Stimulated activated CD8-positive, alpha-beta memory T cell treated with anti-CD3 and anti-CD28 coated beads, Interleukin-15, amount 100 ng/mL, for 1 hour (primary cell): ENCODE results near the gene MYO10.
"Not testable (repeated sequence)": the region's sequence is repeated elsewhere in the genome, so short reads cannot be mapped to it uniquely, and the experiment has no call there.

ENCODE experiments used
- DNase-seq: peaks from one replicate; pipeline ENCODE4 v3.0.0-alpha.2; 2020; ENCODE audit warnings: low read depth

The MYO10 gene

DNA sequence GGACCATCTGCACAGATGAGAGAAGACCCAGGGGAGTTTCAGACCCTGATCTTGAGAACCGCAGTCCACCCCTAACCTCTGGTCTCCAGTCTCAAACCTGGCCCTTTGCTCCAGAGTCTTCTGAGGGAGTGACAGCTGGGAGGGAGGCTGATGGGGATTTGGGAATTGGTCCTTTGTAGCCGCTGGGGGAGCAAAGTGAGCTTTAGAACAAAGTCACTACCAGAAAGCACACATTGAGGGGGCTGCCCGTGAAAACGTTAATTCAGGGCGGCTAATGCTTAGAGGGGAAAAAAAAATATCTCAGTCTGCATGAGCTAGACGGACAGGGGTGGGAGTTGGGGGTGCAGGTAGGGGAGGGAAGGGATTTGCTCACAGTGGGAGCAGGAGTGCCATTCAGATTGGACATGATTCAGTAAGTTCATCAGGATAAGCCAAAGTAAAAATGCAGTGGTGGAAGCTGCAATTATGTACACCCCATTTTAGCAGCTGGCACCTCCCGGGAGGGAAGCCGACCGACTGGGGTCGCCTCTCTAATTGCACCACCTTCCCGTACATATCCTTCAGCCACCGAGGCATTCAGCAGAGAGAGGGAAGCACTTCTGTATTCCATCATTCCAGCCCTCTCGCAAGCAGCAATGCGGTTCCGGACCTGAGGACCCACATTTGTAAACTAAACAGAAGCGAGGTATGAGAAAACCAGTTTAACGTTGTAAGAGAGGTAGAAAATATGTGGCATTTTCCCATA lies 195.8 kb downstream of the MYO10 start:
- DNase-seq: no peak

DNA sequence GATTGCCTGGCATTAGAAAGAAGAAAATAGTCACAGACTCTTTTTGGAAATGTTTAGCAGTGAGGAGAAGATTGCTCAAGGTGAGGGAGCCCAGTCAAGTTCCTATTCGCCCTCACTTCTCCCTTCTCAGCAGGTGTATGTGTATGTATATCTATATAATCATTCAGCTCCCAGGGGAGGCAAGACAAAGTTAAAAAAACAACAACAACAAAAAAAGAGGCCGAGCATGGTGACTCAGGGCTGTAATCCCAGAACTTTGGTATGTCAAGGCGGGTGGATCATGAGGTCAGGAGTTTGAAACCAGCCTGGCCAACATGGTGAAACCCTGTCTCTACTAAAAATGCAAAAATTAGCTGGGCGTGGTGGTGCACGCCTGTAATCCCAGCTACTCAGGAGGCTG lies 197.7 kb downstream of the MYO10 start:
- not testable (repeated sequence) for DNase-seq

DNA sequence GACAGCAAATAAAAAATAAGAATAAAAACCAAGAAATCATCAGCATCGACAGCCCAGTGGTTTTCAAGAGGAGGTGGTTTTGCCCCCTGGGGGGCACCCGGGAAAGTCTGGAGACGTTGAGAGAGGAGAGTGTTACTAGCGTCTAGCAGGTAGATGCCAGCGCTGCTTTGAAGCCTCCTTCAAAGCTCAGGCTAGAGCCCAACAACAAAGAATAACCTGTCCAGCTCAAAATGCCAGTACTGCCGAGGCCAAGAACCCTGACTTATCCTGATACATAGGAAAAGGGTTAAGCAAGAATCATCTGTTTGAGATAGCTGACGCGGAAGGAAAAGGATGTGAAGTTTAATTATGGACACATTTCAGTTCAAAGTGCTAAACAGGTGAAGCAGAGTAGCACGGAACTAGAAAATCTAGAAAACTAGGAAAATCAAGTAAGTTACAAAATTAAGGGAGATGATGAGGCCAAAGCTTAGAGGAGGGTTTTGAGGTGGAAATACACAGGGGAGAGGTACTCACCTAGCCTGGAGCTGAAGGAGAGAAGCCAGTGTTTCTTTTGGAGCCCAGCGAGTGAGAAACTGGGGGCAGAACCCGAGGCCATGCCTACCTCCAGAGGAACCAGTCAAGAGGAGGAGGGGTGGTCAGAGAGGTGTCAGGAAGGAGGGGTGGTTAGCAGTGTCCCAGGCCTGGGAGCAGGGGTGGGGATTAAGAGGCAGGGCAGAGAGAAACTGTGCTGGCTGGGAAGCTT lies 198.3 kb downstream of the MYO10 start:
- no peak for DNase-seq

DNA sequence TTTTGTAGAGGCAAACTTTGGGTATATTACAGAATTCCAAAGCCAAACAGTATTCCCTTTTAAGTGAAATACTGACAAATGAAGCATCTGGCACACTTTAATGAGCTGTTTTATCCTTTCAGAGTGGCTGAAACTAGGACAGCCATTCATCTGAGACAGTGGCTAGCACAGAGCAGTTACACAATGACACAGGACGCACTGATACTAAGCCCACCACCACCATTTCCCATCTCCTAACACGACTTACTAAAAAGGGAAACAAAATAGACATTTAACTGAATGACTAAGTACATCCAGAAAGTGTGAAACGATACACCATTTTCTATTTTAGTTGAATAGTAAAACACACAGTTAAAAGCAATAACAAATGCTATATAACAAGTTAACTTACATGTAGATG lies 198.9 kb downstream of the MYO10 start:
- no peak for DNase-seq

DNA sequence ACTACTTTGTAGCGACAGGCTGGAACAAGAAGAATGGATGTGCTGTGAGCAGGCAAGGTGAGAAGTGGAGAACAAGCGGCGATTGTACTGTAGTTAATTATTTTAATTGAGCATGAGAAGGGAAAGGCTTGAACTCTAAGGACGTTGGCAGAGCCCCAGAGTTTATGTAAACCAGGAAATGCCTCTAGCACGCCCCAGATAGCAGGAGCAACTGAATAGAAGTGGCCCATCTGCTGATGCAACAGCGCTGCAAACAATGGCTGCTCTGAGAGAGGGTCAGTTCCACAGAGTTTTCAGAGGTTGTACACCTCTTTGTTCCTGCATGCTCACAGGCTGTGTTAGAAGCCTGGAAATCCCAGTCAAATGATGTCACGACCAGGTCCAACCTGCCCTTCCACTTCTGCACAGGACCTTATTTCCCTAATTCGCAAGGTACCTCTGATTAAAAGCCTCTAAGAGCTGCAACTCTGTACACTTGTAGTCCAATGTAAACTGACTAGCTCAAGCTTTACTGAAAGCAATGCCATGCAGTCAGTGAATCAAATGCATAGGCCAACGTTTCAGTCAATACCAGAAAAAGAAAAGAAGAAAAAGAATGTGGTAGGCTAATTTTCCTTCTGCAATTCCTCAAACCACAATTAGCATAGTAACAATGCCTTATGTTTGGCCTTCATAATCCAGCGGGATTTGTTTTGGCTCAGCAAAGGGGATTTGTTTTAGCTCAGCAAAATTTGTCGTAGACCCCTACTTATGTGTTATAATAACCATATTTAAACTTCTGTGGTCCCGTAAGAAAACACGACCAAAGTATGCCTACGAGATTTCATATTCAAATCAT lies 199.7 kb downstream of the MYO10 start:
- DNase-seq: no peak

DNA sequence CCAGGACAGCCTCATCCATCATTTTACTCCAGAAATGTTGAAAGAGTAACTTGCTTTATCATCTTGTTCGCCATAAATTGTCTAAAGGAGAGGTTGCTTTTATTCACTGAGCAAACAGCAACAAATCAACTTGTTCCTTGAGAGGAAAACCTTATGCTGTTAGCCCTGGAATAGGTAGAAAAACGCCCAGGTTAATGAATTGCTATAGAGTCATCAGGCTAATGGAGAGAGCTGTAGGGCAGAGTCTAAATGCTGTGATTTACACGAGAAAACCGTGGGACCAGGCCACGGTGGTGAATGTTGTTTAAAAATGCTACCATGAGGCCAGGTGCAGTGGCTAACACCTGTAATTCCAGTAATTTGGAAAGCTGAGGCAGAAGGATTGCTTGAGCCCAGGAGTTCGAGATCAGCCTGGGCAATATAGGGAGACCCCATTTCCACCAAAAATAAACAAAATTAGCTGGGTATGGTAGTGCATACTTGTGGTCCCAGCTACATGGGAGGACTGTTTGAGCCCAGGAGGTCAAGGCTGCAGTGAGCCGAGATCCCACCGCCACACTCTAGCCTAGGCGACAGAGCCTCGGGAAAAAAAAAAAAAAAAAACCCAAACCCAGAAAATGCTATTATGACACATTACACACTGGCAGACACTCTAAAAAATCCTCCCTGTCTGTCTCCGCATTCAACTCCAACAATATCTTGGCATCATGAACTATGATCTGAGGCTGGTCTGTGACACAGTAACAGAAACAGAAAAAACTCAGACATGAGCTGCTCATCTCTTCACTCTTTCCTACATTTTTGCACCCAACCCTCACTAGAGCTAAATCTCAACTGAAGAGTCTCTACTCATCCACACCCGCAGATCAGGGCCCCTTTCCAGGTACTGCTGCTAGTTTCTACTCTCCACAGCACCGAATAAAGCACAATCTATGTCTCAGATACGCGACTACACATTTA lies 200.7 kb downstream of the MYO10 start:
- DNase-seq: no peak

DNA sequence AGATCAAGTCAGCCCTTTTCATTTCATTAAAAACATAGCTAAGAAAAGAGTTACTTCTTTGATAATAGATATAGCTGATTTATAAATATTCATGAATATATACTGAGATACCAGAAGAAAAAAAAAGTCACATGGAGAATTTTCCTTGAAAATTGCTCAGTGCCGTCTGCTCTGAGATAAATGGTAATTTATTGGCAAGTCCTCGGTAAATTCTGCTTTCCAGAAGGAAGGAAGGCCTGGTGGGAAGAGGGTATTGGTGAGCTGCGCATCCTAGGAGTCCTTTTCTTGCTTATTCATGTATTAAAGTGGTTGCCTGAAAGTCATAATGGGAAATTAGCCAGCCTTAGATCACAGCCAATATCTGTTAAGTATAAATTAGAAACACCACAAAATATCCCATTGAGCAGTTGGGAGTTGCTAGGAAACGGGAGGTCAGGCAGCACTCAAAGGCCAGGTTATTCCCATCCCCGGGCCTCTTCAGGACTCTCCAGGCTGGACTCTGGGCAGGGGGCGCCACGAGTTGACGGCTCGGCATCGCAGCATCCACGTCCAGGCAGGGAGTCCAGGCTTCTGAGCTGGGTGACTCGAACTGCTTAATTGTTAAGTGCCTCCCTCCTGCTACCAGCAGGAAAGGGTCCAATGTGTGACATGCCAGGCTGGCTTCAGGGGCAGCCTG lies 202.6 kb downstream of the MYO10 start:
- no peak for DNase-seq

DNA sequence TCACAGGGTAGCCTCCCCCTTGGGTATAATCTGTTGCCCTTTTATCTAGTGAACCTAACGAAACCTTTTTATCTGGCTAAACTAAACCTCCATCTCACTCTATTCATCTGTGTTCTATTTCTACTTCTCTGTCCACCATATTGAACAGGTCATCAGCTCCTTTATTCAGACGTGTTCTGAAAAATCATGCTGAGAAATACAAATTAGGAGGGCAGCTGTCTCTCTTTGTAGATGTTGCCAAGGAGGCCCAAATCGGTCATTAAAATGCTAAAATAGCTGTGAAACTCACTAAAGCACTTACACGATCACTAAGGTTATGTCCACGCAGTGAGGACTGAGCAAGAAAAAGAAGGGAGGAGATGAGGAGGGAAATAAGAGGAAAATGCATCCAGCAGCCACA lies 203.7 kb downstream of the MYO10 start:
- DNase-seq: no peak

DNA sequence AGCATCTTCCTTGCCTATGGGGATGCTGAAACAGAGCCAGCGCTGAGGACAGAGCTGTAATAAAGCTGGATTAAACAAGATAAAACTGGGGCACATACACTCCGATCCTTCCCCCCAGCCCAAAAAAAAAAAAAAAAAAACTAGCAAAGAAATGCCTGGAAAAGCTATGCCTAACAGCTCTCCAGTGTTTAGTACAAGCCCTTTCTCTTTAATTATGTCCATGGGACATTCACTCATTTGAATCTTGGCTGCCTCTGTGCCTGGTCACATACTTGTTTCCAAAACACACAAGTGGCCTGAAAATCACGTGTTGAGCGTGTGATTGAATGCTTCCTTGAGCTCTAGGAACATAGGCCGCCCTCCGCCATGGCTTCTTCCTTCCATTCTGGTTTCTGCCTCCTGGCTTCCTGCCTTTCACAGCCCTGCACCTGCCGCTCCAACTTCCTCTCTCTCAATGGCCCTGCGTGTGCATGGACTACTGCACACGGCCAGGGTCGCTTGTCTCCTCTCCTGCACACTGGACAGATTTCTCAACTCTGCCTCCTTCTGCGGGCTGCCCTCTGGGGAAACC lies 208.2 kb downstream of the MYO10 start:
- DNase-seq: no peak

DNA sequence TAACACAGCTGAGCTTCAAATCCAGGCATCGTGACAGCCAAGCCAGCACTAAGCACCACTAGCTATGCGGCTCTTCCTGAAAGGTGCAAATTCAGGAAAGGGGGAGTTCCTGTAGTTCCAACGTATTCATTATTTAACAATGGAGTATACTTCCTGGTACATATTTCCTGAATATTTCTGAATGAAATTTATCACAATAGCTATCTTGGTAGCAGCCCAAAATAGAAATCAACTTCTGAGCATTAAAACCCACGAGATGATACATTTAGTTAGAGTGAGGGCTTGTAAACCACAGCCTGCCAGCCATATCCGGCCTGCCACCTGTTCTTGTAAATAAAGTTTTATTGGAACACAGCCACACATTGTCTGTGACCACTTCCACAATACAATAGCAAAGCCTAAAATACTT lies 209.5 kb downstream of the MYO10 start:
- DNase-seq: no peak

DNA sequence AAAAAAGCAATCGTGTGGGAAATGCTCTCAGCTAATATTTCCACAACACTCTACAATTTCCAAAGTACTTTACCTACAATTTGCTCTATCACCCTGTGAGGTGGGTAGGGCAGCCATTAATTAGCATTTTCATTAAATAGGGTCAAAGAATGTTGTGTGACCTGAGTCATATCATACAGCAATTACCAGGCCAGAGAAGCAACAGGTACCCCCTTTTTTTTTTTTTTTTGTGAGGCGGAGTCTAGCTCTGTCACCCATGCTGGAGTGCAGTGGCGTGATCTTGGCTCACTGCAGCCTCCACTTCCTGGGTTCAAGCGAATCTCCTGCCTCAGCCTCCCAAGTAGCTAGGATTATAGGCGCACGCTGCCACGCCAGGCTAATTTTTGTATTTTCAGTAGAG lies 210.5 kb downstream of the MYO10 start:
- no peak for DNase-seq

DNA sequence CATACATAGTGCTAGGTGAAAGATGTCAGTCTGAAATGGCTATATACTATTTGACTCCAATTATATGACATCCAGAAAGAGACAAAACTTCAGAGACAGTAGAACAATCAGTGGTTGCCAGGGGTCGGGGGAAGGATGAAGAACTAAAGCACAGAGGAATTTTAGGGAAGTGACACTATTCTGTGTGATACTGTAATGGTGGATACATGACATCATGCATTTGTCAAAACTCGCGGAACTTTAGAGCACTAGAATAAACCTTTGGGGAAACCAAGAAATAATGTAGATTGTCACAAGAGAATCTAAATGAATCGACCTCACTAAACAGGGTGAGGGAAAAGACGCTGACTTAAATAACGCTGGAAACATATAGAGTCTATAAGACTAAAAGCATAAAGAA lies 212.3 kb downstream of the MYO10 start:
- no peak for DNase-seq

DNA sequence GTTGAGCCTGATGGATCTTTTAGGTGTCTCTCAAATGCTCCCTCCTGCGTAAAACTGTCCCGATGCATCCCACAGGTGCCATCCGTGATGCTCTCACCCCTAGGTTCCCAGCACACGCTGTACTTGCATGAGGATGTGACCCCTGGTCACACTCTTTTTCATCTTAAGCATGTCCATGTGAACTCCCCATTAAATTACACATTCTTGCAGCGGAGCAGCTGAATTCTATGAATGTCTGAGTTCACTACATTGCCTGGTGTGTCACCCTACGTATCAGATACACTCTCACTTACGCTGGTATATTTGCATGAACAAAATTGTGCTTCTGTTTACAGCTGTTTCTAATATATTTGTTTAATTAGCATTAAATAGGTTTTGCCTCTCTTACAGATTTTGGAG lies 214.0 kb downstream of the MYO10 start:
- DNase-seq: no peak

DNA sequence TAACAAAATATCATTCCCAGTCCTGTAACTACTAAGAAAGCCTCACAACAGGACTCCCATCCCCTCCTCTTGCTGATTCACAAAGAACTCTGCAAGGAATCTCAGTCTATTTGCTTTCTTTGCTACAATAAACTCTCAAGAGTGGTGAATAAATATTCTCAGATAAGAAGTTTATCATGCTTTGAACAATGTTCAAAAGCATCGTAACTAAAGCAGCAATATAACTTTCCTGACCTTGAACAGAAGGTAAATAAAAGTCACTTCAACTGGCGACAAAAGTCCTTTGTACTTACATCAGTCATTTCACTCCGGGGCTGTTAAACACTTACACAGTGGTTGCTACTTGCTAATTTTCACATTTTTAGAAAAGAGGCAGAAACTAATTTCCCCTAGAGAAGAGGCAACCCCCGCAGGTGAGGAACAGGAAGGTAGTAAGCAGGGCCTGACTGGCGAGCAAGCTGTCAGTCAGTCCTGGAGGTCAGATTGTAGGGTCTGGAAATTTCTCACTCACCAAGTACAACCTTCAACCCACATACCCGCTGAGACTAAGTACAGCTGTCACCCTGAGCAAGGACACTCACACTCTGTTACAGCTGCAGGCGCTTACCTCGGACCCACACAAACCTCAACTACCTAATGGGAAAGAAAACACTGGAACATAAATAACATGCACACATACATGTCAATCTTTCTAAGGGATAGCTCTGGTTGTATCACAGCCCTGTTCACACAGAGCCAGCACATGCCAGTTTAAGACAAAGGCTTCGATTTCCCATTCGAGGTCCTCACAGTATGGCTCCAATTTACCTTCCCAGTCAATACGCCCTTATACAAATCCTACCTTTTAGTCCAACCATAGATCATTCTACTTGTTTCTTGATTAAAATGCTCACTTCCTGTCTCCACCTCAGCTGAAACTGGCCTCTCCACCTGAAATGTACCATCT lies 214.7 kb downstream of the MYO10 start:
- DNase-seq: no peak

DNA sequence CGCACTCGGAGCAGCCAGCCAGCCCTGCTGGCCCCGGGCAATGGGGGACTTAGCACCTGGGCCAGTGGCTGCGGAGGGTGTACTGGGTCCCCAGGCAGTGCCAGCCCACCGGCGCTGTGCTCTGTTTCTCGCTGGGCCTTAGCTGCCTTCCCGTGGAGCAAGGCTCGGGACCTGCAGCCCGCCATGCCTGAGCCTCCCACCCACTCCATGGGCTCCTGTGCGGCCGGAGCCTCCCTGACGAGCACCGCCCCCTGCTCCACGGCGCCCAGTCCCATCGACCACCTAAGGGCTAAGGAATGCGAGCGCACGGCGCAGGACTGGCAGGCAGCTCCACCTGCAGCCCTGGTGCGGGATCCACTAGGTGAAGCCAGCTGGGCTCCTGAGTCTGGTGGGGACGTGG lies 218.1 kb downstream of the MYO10 start:
- not testable (repeated sequence) for DNase-seq

DNA sequence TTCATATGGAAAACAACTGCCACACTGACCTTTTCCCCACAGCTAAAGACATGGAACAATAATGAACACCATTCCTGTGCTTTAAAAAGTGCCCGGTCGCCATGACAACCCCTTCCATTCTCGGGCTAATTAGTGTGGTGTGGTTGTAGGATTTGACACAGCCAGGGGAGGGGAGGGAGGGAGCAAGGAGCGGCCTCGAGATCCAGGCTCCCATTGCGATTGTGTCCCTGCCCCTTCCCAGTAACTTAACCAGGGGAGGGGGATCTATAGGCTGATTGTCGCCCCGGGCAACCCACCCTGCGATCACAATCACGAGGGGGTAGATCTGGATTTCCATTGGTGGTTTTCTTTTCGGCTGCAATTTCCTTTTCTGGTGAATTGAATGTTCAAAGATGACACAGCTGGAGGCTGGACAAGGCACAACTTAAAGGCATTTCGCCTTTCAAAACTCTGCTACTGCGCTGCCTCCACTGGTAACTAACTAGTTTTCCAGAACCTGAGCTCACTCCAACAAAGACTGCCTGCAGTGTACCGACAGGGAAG lies 222.6 kb downstream of the MYO10 start:
- DNase-seq: no peak

DNA sequence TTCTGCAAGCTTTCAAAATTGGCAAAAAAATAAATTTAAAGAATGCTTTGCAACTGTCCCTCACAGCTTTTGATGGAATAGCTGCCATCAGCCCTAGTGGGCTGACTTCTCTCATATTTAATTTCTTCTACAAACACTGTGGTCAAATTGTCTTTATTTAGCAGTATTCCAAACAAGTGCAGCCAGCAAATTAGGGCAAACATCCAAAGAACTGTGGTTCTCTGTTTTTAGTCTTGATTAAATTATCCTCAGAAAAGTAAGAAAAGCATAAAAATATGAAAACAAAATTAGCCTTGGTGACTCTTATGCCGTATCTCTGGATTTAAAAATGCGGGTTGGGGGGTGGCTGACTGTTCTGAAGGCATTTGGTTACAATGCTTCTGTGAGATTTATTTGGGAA lies 223.5 kb downstream of the MYO10 start:
- no peak for DNase-seq

DNA sequence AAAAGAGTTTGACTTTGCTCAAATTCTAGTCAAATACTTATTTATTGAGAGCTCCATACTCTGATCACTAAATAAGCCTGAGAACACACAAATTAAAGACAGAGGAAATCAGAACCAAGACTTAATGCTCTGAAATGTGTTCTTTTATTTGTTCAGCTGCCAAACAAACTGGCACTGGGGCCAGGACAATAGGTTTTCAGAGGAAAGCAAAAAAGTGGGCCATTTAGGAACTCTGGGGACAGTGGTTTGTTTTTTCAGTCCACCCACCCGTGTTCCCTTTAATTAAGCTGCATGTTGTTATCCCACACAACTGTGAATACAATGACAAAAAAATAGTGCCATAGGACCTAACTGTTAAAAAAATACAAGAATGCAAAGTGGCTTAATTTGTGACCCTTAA lies 223.9 kb downstream of the MYO10 start:
- no peak for DNase-seq

DNA sequence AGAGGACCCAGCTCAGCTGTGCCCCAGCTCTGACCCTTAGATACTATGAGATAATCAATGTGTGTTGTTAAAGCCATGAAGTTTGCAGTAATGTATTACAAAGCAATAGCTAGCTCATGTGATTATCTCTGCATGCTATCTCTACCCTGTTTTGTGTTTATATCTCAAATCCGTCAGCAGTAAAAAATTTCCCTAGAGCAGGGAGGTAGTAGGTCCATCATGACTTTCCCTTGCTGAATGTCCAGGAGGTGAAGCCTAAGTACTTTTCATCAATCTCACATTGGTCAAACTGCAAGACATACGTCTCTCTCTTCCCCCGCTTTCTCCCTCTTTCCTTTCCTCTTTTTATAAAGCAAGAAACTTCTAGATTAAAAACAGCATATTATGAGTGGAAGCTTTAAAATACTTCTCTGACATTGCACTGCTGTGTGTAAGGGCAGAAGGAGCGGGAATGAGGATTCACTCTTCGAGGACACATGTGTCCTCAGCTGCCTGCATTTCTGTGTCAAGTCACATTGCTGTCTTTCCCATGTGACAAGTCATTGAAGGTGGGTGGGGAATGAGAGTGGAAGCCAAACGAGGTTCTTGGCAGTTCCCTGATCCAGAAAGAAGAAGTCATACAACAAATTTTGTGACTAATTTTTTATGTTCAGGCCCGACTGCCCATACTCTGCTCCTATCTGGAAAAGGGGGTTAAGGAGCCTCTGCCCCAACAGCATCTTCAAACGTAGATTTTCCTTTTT lies 226.2 kb downstream of the MYO10 start:
- no peak for DNase-seq
